Cardiac fibroblast (primary cell): ENCODE data around the gene IFNA17.

Experiments used
- DNase-seq, 2 donors: peaks; one replicate each; pipeline versions ENCODE4 v3.0.0 to v3.0.0-alpha.2; 2010; ENCODE audit warnings: low read depth in 2 of 2
- H3K4me3 ChIP-seq, 2 donors: replicated peaks in 1 of 2; 1 replicate in 1 of 2; 2 replicates in 1 of 2; pipeline ENCODE4 v1.5.1; 2011; ENCODE audit warnings: low read depth in 2 of 2, low read length in 2 of 2, mild to moderate bottlenecking in 2 of 2, moderate library complexity in 1 of 2
- TF ChIP-seq, protein P1 (sequence below): IDR thresholded peaks from one replicate; pipeline ENCODE4 v1.5.1; 2011; ENCODE audit warnings: low read depth, mild to moderate bottlenecking, low read length, inconsistent platforms

IFNA17 gene

GRCh38 chr9:21228122-21228521 is at the start of gene IFNA17:
TSS of gene IFNA17 (minus strand) at chr9:21228222. CDS start at chr9:21228173, 49 bp downstream.
- DNase-seq = no peak
- H3K4me3 ChIP-seq = no peak within 1 kb of the TSS
- TF ChIP-seq, protein P1, sequence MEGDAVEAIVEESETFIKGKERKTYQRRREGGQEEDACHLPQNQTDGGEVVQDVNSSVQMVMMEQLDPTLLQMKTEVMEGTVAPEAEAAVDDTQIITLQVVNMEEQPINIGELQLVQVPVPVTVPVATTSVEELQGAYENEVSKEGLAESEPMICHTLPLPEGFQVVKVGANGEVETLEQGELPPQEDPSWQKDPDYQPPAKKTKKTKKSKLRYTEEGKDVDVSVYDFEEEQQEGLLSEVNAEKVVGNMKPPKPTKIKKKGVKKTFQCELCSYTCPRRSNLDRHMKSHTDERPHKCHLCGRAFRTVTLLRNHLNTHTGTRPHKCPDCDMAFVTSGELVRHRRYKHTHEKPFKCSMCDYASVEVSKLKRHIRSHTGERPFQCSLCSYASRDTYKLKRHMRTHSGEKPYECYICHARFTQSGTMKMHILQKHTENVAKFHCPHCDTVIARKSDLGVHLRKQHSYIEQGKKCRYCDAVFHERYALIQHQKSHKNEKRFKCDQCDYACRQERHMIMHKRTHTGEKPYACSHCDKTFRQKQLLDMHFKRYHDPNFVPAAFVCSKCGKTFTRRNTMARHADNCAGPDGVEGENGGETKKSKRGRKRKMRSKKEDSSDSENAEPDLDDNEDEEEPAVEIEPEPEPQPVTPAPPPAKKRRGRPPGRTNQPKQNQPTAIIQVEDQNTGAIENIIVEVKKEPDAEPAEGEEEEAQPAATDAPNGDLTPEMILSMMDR = no peak

DNA sequence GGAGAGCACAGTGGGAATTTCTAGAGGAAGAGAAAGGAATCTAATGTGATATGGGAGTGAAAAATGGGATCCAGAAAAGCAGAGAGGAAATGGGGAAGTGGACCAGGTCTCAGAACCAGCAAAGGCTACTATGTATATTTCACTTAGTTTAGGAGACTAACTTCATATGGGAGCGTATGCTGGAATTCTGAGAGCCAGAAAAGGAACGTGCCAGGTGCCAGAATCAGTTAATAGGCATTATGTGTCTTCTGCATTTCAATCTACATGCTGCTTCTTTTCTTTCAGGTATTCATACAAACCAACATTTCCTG is 40.3 kb upstream of the IFNA17 start:
- no peak overlapping the region for H3K4me3 ChIP-seq
- no peak for DNase-seq
- TF ChIP-seq, protein P1 = no peak

GRCh38 chr9:21267485-21268346 is 39.7 kb upstream of the IFNA17 start:
- TF ChIP-seq, protein P1 = no peak
- H3K4me3 ChIP-seq = no peak overlapping the region
- no peak for DNase-seq

DNA sequence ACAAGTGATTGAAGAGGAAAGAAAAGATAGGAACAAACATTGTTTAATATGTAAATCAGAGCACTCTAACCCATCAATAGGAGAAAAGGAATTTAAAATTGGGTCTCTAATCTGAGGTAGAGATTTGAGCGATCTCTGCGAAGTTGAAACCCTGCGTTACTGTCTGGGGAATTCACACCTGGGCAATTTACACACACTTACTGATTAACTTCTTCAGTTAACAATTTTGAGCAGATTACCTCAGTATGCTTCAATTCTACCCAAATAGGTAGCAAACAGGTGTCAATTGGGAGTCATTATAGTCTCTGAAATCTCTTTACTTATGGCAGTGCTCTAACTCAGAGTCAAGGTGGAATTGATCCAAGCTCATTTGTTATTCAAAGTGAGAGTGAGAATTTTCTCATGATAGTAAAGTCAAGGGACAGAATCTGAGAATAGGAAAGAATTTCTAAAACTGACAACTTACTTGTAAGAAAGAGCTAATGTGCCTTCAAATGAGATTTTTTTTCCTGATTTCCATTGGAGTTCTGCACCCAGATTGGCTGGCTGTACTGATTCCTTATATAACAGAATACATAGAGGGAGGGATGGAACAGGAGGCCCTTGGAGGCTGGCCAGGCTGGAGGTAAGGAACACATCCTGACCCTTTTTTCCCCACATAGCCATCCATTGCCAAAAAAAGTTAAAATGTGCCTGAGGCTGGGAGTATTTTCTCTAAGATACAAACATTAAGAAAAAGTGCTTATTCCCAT is 38.9 kb upstream of the IFNA17 start:
- TF ChIP-seq, protein P1 = no peak
- H3K4me3 ChIP-seq = no peak overlapping the region
- DNase-seq = no peak

DNA sequence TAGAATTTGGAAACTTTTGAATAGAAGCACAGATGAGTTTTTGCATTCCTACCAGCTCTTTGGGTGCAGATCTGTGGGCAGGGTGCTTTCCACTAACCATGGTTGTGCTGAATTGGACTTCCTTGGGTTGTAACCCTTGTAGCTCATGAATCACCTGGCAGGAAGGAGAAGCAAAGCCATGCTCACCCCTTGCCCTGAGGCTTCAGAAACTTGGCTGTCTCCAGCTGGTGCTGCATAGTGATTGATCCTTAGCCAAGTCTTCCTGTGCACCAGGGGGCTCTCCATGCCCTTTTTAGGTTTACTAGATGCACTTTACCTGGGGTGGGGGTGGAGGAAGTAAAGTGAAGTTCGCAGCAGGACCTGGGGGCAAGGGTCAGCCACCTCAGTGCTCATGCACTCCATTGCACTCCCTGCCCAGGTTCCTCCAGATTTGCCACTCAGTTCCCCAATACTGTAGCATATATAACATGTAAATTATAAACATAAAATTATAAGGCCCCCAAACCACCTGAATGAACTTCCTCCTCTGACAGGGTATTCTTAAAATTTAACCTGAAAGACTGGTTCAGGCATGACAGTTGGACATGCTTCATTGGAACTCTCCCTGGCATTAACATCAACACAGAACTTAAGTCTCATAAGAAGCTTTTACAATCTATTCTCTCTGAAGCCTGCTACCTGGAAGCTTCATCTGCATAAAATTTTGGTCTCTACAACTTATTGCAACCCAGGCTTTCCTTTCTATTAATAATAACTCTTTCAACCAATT is 37.6 kb upstream of the IFNA17 start:
- H3K4me3 ChIP-seq = no peak overlapping the region
- DNase-seq = no peak
- TF ChIP-seq, protein P1 = no peak

DNA sequence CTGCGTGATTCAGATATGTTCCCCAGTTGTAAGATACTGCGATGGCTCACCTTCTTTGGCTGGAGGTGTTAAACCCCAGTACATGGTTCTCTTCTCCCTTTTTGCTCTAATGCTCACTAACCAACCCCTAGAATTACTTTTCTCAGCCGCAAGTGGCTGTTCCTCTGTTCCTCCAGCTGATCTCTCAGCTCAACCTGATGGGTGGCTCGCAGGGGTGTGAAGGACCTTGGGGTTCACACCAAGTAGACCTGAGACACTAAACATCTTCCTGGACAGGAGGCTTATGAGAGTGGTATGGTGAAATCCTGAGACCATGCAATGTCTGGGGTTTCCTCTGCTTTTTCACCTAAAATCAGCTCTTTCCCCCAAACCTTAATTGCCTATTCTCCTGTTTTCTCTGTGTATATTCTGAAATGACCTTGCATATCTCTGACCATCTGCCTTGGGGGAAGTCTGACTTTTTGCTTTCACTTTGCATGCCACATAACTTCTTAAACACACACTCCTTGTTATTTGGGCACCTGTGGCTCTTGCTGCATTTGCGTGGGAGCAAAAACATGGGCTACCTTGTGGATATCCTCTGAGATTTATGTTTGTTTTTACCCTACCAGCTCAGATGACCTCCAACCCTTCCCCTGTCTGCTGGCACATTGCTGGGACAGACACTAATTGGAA is 27.7 kb upstream of the IFNA17 start:
- H3K4me3 ChIP-seq = no peak overlapping the region
- TF ChIP-seq, protein P1 = no peak
- no peak for DNase-seq
